Glutamatergic neuron (in vitro differentiated cells): ENCODE measurements around the gene PLS1. TPM values are rescaled to one million over a fixed set of nuclear protein-coding genes. Genes with fewer than 3 reads are reported as not detected.
"Not testable (repeated sequence)": the region's sequence is repeated elsewhere in the genome, so short reads cannot be mapped to it uniquely, and the experiment has no call there.

Source experiments
- DNase-seq: peaks from one replicate; pipeline ENCODE4 v3.0.0; 2022
- H3K27ac Mint-ChIP-seq: one replicate; pipeline ENCODE4 v1.8.0; 2020; ENCODE audit warnings: mild to moderate bottlenecking, mixed read lengths, inconsistent platforms; ENCODE audit not compliant: unreplicated experiment
- H3K27me3 Mint-ChIP-seq: one replicate; pipeline ENCODE4 v1.8.0; 2020; ENCODE audit warnings: mild to moderate bottlenecking, moderate library complexity, mixed read lengths, inconsistent platforms; ENCODE audit not compliant: unreplicated experiment
- H3K36me3 Mint-ChIP-seq: one replicate; pipeline ENCODE4 v1.8.0; 2020; ENCODE audit warnings: mild to moderate bottlenecking, mixed read lengths, inconsistent platforms; ENCODE audit not compliant: unreplicated experiment
- H3K4me1 Mint-ChIP-seq: one replicate; pipeline ENCODE4 v1.8.0; 2020; ENCODE audit warnings: mild to moderate bottlenecking, low read depth, mixed read lengths, inconsistent platforms; ENCODE audit not compliant: unreplicated experiment
- H3K4me3 Mint-ChIP-seq: one replicate; pipeline ENCODE4 v1.8.0; 2020; ENCODE audit warnings: mild to moderate bottlenecking, mixed read lengths, inconsistent platforms; ENCODE audit not compliant: unreplicated experiment
- H3K9me3 Mint-ChIP-seq: one replicate; pipeline ENCODE4 v1.8.0; 2020; ENCODE audit warnings: mild to moderate bottlenecking, moderate library complexity, mixed read lengths, inconsistent platforms; ENCODE audit not compliant: unreplicated experiment
- CTCF ChIP-seq: fragments of 200-600 bp; sonication (generic); IDR thresholded peaks from one replicate; pipeline ENCODE4 v1.5.0; 2021; ENCODE audit not compliant: partially characterized antibody, unreplicated experiment
- total RNA-seq: library from RNA; stranded (reverse); fragmentation: NEBNext Ultra II Directional; extraction: Animal tissue kit (Norgen Biotek cat#: 25700); gene quantifications from one replicate; pipeline ENCODE4 v1.2.1, GENCODE V29; 2021; ENCODE audit not compliant: unreplicated experiment

The PLS1 gene
- total RNA-seq, 1 donor from 2014 or later: 1.3 TPM

DNA sequence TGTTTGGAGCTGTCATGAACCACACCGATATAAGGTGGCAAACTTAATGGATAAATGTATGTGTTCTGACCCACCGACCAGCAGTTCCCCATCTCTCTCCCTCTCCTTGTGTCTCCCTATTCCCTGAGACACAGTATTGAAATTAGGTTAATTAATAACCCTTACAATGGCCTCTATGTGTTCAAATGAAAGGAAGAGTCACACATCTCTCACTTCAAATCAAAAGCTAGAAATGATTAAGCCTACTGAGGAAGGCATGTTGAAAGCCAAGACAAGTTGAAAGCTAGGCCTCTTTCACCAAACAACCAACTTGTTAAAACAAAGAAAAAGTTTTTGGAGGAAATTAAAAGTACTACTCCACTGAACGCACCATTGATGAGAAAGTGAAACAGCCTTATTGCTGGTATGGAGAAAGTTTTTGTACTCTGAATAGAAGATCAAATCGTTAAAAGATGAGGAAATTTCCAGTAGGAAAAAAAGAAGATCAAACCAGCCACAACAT is 32.6 kb upstream of the PLS1 start:
- Mint-ChIP-seq H3K27ac (no peak overlapping the region), H3K4me1 (no peaks in the 10 kb centered on the region), H3K27me3 (no peaks in the 10 kb centered on the region), H3K4me3 (no peak overlapping the region), H3K9me3 (no peaks in the 10 kb centered on the region), H3K36me3 (no peaks in the 10 kb centered on the region)
- TF ChIP-seq CTCF: no peak
- no peak for DNase-seq

GRCh38 chr3:142566096-142566495 is 30.1 kb upstream of the PLS1 start:
- H3K27me3 Mint-ChIP-seq: no peaks in the 10 kb centered on the region
- no peaks in the 10 kb centered on the region for H3K36me3 Mint-ChIP-seq

GRCh38 chr3:142568393-142569017 is 27.7 kb upstream of the PLS1 start:
- Mint-ChIP-seq H3K27me3 (no peaks in the 10 kb centered on the region), H3K4me3 (no peak overlapping the region), H3K36me3 (no peaks in the 10 kb centered on the region), H3K27ac (no peak overlapping the region), H3K9me3 (no peaks in the 10 kb centered on the region), H3K4me1 (no peaks in the 10 kb centered on the region)
- DNase-seq: no peak
- no peak for TF ChIP-seq CTCF

More at GRCh38 chr3:142566096-142566495, 30.1 kb upstream of the PLS1 start:
- Mint-ChIP-seq H3K27ac (no peak overlapping the region), H3K9me3 (no peaks in the 10 kb centered on the region), H3K4me1 (no peaks in the 10 kb centered on the region), H3K4me3 (no peak overlapping the region)
- DNase-seq: no peak
- TF ChIP-seq CTCF: no peak

GRCh38 chr3:142569422-142569821 is 26.8 kb upstream of the PLS1 start:
- H3K36me3 Mint-ChIP-seq, H3K27ac Mint-ChIP-seq, H3K27me3 Mint-ChIP-seq, DNase-seq, H3K4me1 Mint-ChIP-seq, H3K4me3 Mint-ChIP-seq, H3K9me3 Mint-ChIP-seq: not testable (repeated sequence)

GRCh38 chr3:142574223-142574622 is 22.0 kb upstream of the PLS1 start:
- not testable (repeated sequence) for H3K4me3 Mint-ChIP-seq, H3K27ac Mint-ChIP-seq, H3K4me1 Mint-ChIP-seq, H3K36me3 Mint-ChIP-seq, H3K9me3 Mint-ChIP-seq, DNase-seq, H3K27me3 Mint-ChIP-seq

GRCh38 chr3:142574665-142575064 is 21.5 kb upstream of the PLS1 start:
- no peak for DNase-seq

More at GRCh38 chr3:142574665-142575064, 21.5 kb upstream of the PLS1 start:
- H3K27ac Mint-ChIP-seq: peak overlapping the region; percentile 49
- H3K9me3 Mint-ChIP-seq: no peaks in the 10 kb centered on the region
- peaks cover 8% of the 10 kb centered on the region for H3K4me1 Mint-ChIP-seq
- H3K4me3 Mint-ChIP-seq: no peak overlapping the region
- H3K36me3 Mint-ChIP-seq: no peaks in the 10 kb centered on the region
- H3K27me3 Mint-ChIP-seq: peaks cover 2% of the 10 kb centered on the region
- TF ChIP-seq CTCF: no peak
